ENCODE results near the gene TNFAIP8.

TNFAIP8 gene

GRCh38 chr5:119353213-119353612 is 2.6 kb upstream of the TNFAIP8 start:
- no peak for DNase-seq

GRCh38 chr5:119353686-119354366 is 2.0 kb upstream of the TNFAIP8 start:
- no peak for DNase-seq

- DNase-seq, result no peak
Observed at GRCh38 chr5:119354537-119355243, 1.1 kb upstream of the TNFAIP8 start.

- DNase-seq, result no peak
Observed at GRCh38 chr5:119355244-119355638, 578 bp upstream of the TNFAIP8 start.

GRCh38 chr5:119356612-119357188 is 881 bp downstream of the TNFAIP8 start:
- no peak for DNase-seq

- DNase-seq, result no peak
Observed at GRCh38 chr5:119357270-119357669, 1.5 kb downstream of the TNFAIP8 start.

GRCh38 chr5:119357808-119358529 is 2.1 kb downstream of the TNFAIP8 start:
- DNase-seq, result no peak

GRCh38 chr5:119358530-119358900 is 2.7 kb downstream of the TNFAIP8 start:
- no peak for DNase-seq

- no peak for DNase-seq
Observed at GRCh38 chr5:119358901-119359603, 3.2 kb downstream of the TNFAIP8 start.

- DNase-seq, result no peak
Observed at GRCh38 chr5:119359737-119360413, 4.1 kb downstream of the TNFAIP8 start.

GRCh38 chr5:119360905-119361593 is 5.2 kb downstream of the TNFAIP8 start:
- no peak for DNase-seq

GRCh38 chr5:119361594-119362125 is 5.8 kb downstream of the TNFAIP8 start:
- no peak for DNase-seq

GRCh38 chr5:119362714-119363113 is 6.9 kb downstream of the TNFAIP8 start:
- DNase-seq, result no peak

GRCh38 chr5:119363271-119363670 is 7.5 kb downstream of the TNFAIP8 start:
- no peak for DNase-seq

- no peak for DNase-seq
Observed at GRCh38 chr5:119363936-119364335, 8.1 kb downstream of the TNFAIP8 start.

- DNase-seq, result no peak
Observed at GRCh38 chr5:119365847-119366539, 10.2 kb downstream of the TNFAIP8 start.

- DNase-seq, result no peak
Observed at GRCh38 chr5:119366540-119366881, 10.7 kb downstream of the TNFAIP8 start.

- no peak for DNase-seq
Observed at GRCh38 chr5:119367502-119368237, 11.9 kb downstream of the TNFAIP8 start.

- DNase-seq, result no peak
Observed at GRCh38 chr5:119368238-119368630, 12.4 kb downstream of the TNFAIP8 start.

- no peak for DNase-seq
Observed at GRCh38 chr5:119370486-119370885, 14.7 kb downstream of the TNFAIP8 start.
